Activated T-cell treated with anti-CD3 and anti-CD28 coated beads, Interleukin-2, amount 50 U/mL, for 48 hours (primary cell): ENCODE results near the gene SEMA4B.
A peak's percentile ranks its signal among the peaks of the same experiment; 100 is the strongest.
"Not testable (repeated sequence)": the region's sequence is repeated elsewhere in the genome, so short reads cannot be mapped to it uniquely, and the experiment has no call there.

Experiments used
- DNase-seq, 2 experiments: peaks; one replicate each; pipeline ENCODE4 v3.0.0-alpha.2; 2020

SEMA4B gene

DNA sequence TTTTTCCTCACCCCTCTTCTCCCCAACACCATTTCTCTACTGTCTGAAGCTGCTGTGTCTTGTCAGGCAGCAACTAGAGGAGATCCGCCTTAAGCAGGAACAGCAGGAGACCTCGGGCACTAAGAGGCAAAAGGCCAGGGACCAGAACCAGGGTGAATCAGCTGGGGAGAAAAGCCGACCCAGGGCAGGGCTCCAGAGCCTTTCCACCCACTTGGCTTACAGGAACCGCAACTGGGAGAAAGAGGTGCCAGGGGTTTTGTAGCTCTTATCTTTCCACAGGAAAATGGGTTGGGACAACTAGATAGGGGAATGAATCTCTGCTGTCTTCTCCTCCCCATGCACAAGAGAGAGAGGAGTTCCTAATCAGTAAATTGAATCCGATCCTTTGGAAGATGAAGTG, 61.3 kb downstream of the SEMA4B start:
- DNase-seq, result no peak

DNA sequence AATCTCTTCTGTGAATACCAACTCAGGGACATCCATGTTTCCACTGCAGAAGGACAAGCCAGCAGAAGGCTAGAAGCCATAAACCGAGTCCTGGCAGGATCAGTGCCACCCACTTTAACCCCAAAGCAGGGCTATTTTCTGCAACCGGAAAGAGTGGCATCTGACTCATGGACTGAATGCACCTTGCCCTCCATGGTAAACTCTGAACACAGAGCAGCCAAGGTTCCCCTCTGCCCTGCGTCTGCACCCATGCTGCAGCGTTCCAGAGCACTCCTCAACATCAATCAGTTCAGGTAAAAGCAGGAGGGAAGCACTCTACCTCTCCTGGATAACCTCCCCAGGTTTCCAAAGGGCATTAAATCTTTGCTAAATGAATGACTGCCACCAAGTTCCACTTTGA, 63.5 kb downstream of the SEMA4B start:
- DNase-seq, result peak; percentile 55 to 56

DNA sequence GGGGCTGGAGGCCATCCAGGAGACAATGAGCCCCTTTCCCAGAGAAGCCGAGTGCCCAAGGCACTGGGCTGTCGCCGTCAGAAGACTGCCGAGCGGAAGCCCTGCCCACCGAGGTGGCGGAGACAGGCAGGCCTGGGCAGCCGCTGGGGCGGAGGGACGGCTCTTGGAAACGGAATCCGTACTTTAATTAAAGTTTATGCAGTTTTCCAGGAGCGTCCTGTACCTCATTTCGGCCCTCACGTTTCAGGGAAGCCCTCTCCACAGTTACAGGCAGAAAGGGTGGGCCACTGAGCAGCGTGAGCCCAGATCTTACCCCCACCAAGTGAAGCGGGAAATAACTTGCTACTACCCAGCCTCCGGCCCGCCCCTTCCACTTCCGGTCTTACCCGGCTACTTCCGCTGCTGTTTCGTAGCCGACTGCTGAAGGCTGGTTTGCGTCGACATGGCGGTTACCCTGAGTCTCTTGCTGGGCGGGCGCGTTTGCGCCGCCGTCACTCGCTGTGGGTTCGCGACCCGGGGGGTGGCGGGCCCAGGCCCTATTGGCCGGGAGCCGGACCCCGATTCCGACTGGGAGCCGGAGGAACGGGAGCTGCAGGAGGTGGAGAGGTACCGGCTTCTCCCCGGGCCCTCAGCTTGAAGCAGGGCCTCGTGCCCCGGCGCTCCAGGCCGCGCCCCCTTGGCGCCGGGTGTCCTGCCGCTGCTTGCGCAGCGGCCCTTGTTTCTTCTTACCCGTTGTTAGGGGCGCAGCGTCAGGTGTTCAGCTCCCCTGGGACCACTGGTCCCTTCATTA, 64.3 kb downstream of the SEMA4B start, which contains the start of gene NGRN:
TSS of gene NGRN (plus strand) at position 402 of the 790 bp plus-strand sequence. CDS start at position 443, 41 bp downstream.
- peak; percentile 94 to 96 for DNase-seq

DNA sequence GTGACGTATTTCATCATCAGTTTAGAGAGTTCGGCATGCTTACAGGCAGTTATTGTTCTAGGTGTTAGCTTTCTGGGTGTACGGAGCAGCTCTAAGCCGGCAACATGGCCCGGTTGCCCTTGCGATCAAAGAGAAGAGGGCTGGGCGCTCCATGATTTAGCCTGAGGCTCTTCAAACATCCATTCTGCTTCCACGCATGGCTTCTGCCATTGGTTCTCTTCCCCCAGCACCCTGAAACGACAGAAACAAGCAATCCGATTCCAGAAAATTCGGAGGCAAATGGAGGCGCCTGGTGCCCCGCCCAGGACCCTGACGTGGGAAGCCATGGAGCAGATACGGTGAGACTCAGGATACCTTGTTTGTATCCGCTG, 64.9 kb downstream of the SEMA4B start:
- peak; percentile 61 to 66 for DNase-seq

DNA sequence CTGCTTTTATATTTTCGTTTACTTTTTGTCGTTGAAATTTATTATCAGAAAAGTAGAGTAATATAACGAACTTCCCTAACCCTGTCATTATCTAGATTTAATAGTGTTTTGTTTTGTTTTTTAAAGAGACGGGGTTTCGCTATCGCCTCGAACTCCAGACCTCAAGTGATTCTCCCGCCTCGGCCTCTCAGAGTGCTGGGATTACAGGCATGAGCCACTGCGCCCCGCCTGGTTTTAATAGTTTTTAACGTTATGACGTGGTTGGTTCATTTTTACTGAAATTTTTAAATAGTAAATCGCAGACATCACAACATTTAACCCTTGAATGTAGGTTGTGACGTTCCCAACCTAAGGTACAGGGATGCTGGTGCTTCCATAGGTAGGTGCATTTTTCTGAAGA, 65.4 kb downstream of the SEMA4B start:
- peak; percentile 31 to 40 for DNase-seq

DNA sequence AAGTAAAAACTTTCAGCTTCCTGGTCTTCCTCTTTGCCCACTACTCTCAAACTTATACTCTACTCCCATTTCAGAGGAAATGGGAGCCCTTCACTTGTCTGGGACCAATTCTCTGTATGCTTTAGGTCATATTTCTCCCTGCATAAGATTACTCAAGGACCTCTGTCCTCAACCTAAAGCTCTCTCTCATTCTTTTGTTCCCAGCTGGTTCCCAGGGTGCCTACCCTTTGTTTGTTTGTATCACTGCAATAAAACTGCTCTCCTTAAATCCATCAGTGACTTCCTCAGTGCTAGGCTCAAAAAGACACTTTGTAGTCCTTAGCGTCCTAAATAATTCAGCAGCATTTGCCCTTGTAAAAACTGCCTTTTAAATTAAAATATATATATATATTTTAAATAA, 67.3 kb downstream of the SEMA4B start:
- DNase-seq, result no peak

DNA sequence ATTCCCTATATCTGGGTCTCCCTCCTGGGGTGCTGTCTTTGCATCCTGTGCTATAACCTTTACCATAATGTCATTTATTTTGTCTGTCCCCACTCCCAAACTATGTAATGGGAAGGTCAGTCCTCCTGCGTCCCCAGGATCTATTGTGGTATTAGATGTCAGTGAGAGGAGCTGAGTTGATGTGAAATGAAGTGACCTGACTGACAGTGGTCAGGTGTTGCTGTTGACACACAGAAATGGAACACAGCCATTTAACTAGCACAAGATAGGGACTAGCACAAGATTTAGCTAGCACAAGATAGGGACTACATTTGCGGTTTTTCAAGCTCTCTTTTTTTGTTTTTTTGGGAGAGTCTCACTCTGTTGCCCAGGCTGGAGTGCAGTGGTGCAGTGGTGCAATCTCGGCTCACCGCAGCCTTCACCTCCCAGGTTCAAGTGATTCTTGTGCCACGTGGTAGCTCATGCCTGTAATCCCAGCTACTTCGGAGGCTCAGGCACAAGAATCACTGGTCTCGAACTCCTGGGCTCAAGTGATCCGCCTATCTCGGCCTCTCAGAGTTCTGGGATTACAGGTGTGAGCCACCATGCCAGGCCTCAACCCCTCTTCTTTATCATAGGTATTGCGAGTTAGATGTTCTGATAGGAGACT, 69.5 kb downstream of the SEMA4B start:
- DNase-seq, result no peak

DNA sequence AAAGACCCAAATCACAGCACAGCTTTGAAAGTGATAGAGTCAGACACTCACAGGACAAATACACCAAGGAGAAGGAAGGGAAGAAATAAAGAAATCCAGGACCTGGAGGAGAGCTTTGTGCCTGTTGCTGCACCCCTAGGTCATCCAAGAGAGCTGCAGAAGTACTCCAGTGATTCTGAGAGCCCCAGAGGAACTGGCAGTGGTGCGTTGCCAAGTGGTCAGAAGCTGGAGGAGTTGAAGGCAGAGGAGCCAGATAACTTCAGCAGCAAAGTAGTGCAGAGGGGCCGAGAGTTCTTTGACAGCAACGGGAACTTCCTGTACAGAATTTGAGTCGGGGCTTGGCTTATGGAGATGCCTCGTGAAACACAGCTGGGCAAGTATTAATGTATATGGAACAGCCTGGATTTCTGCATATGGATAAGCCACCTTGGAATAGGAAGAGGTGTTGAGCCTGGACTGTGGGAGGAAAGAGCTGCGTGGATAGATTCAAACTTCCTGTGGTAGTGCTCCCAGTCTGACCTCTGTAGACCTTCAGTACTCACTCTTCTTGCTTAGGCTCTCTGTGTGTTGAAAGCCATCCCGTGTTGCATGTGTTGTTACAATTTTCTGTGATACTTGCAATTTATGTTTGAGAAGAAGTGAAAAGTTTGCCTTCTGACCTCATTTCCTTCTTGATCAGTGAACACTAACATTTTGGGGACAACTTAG, 70.5 kb downstream of the SEMA4B start:
- DNase-seq, result no peak

DNA sequence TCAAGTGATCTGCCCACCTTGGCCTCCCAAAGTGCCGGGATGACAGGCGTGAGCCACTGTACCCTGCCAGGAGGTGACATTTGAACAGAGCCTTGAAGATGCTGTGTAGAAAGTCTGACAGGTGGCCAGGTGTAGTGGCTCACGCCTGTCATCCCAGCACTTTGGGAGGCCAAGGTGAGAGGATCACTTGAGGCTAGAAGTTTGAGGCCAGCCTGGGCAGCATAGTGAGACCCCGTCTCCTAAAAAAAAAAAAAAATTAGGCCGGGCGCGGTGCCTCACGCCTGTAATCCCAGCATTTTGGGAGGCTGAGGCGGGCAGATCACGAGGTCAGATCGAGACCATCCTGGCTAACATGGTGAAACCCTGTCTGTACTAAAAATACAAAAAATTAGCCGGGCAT, 77.3 kb downstream of the SEMA4B start:
- DNase-seq, result not testable (repeated sequence)
